ENCODE results near the gene SOAT1.
"Not testable (repeated sequence)": the region's sequence is repeated elsewhere in the genome, so short reads cannot be mapped to it uniquely, and the experiment has no call there.

SOAT1 gene

GRCh38 chr1:179310291-179310690 lies 16.7 kb downstream of the SOAT1 start:
- DNase-seq: no peak

GRCh38 chr1:179310721-179311120 lies 17.1 kb downstream of the SOAT1 start:
- DNase-seq: no peak

GRCh38 chr1:179311149-179311700 lies 17.6 kb downstream of the SOAT1 start:
- no peak for DNase-seq

GRCh38 chr1:179313004-179313403 lies 19.4 kb downstream of the SOAT1 start:
- DNase-seq: no peak

GRCh38 chr1:179314928-179315327 lies 21.3 kb downstream of the SOAT1 start:
- DNase-seq: no peak

GRCh38 chr1:179318491-179318890 lies 24.9 kb downstream of the SOAT1 start:
- peak in 1 of 2 donors; percentile 8 for DNase-seq

GRCh38 chr1:179321533-179322216 lies 28.1 kb downstream of the SOAT1 start:
- DNase-seq: no peak

GRCh38 chr1:179322557-179322956 lies 29.0 kb downstream of the SOAT1 start:
- DNase-seq: no peak

- no peak for DNase-seq
Observed at GRCh38 chr1:179323436-179323835, 29.8 kb downstream of the SOAT1 start.

GRCh38 chr1:179325836-179326235 lies 32.2 kb downstream of the SOAT1 start:
- no peak for DNase-seq

GRCh38 chr1:179326746-179327145 lies 33.1 kb downstream of the SOAT1 start:
- no peak for DNase-seq

GRCh38 chr1:179327196-179327595 lies 33.6 kb downstream of the SOAT1 start:
- DNase-seq: no peak

GRCh38 chr1:179327679-179328078 lies 34.1 kb downstream of the SOAT1 start:
- DNase-seq: no peak

GRCh38 chr1:179329862-179330261 lies 36.3 kb downstream of the SOAT1 start:
- no peak for DNase-seq

GRCh38 chr1:179334440-179334839 lies 40.8 kb downstream of the SOAT1 start:
- no peak for DNase-seq

GRCh38 chr1:179337288-179337687 lies 43.7 kb downstream of the SOAT1 start:
- no peak for DNase-seq

- no peak for DNase-seq
Observed at GRCh38 chr1:179337942-179338560, 44.5 kb downstream of the SOAT1 start.

GRCh38 chr1:179340918-179341317 lies 47.3 kb downstream of the SOAT1 start:
- no peak for DNase-seq

GRCh38 chr1:179341943-179342547 lies 48.4 kb downstream of the SOAT1 start:
- no peak for DNase-seq

- DNase-seq: no peak
Observed at GRCh38 chr1:179342740-179343404, 49.3 kb downstream of the SOAT1 start.

- no peak for DNase-seq
Observed at GRCh38 chr1:179351281-179351680, 57.7 kb downstream of the SOAT1 start.

GRCh38 chr1:179352236-179352635 lies 58.6 kb downstream of the SOAT1 start:
- no peak for DNase-seq

GRCh38 chr1:179353546-179353945 lies 59.9 kb downstream of the SOAT1 start:
- no peak for DNase-seq

- not testable (repeated sequence) for DNase-seq
Observed at GRCh38 chr1:179361631-179362030, 68.0 kb downstream of the SOAT1 start.
